Vagina (tissue), 2 donors: ENCODE results near the gene CELF1.

Experiments
- CTCF ChIP-seq, 3 experiments: fragments of 450-650 bp in 2 of 3; fragments of 200-600 bp in 1 of 3; sonication (generic) in 1 of 3; IDR thresholded peaks; one replicate each; pipeline ENCODE4 v1.5.1; 2017 to 2019; ENCODE audit warnings: antibody characterized with exemption in 3 of 3, mild to moderate bottlenecking in 2 of 3, moderate library complexity in 2 of 3
- POLR2A ChIP-seq, 2 donors: fragments of 450-650 bp; IDR thresholded peaks; one replicate each; pipeline ENCODE4 v1.6.1; 2017; ENCODE audit warnings: antibody characterized with exemption in 2 of 2, mild to moderate bottlenecking in 2 of 2, moderate library complexity in 2 of 2

GRCh38 chr11:47571895-47572294 is 19.0 kb upstream of the CELF1 start:
- TF ChIP-seq POLR2A (IDR thresholded peaks at IDR 0.05) (no peak), CTCF (IDR thresholded peaks at IDR 0.05) (no peak)
